ENCODE measurements around the gene CNN3. TPM values are rescaled to one million over a fixed set of nuclear protein-coding genes. Genes with fewer than 3 reads are reported as not detected.

CNN3 gene
- total RNA-seq (100 to 1,000 TPM in 4 of 5 donors, 10 to 100 TPM in 1; 86.9 to 353 (median 220) TPM), polyA plus RNA-seq (100 to 1,000 TPM in 1 of 3 donors, 10 to 100 TPM in 2; 70.0 to 129 (median 93.0) TPM)
- long read RNA-seq, donor 1, transcript CNN3-201 (7 exons, 2,165 nt), result major isoform, 31 of 48 reads
- long read RNA-seq, donor 1, partial matches to known transcripts, result 17 of 48 reads
- long read RNA-seq, donor 1, other reads (novel, unspliced or antisense), result 0 of 48 reads
- long read RNA-seq, donor 2, transcript CNN3-201 (7 exons, 2,165 nt), result major isoform, 52 of 52 reads
- long read RNA-seq, donor 2, partial matches to known transcripts, result 0 of 52 reads
- long read RNA-seq, donor 2, other reads (novel, unspliced or antisense), result 0 of 52 reads
- long read RNA-seq, donor 3, transcript CNN3-201 (7 exons, 2,165 nt), result major isoform, 36 of 98 reads
- long read RNA-seq, donor 3, partial matches to known transcripts, result 61 of 98 reads
- long read RNA-seq, donor 3, other reads (novel, unspliced or antisense), result 0 of 98 reads
- long read RNA-seq, donor 4, partial matches to known transcripts, result 0 of 4 reads
- long read RNA-seq, donor 4, other reads (novel, unspliced or antisense), result 0 of 4 reads
- long read RNA-seq, donor 5, transcript CNN3-201 (7 exons, 2,165 nt), result major isoform, 69 of 99 reads
- long read RNA-seq, donor 5, partial matches to known transcripts, result 22 of 99 reads
- long read RNA-seq, donor 5, other reads (novel, unspliced or antisense), result 6 of 99 reads
- long read RNA-seq, donor 6, result 0 reads
- long read RNA-seq, donor 7, transcript CNN3-201 (7 exons, 2,165 nt), result major isoform, 77 of 112 reads
- long read RNA-seq, donor 7, partial matches to known transcripts, result 28 of 112 reads
- long read RNA-seq, donor 7, other reads (novel, unspliced or antisense), result 6 of 112 reads
- long read RNA-seq, donor 8, transcript CNN3-201 (7 exons, 2,165 nt), result major isoform, 53 of 60 reads
- long read RNA-seq, donor 8, partial matches to known transcripts, result 5 of 60 reads
- long read RNA-seq, donor 8, other reads (novel, unspliced or antisense), result 0 of 60 reads
- long read RNA-seq, donor 9, transcript CNN3-201 (7 exons, 2,165 nt), result major isoform, 50 of 85 reads
- long read RNA-seq, donor 9, partial matches to known transcripts, result 34 of 85 reads
- long read RNA-seq, donor 9, other reads (novel, unspliced or antisense), result 0 of 85 reads
- long read RNA-seq, donor 10, transcript CNN3-201 (7 exons, 2,165 nt), result major isoform, 11 of 12 reads
- long read RNA-seq, donor 10, partial matches to known transcripts, result 0 of 12 reads
- long read RNA-seq, donor 10, other reads (novel, unspliced or antisense), result 0 of 12 reads

GRCh38 chr1:94926915-94927404 lies at the start of gene CNN3:
TSS of gene CNN3 (minus strand) at chr1:94927110. CDS start at chr1:94926894, 216 bp downstream.
- peaks cover 0 to 1% (median 0%) of the 10 kb centered on the region in 4 donors for H3K36me3 ChIP-seq
- intact Hi-C loops (cut with DNase I; ENCODE audit: low total_unique reads), result no loop called here
- H3K27me3 ChIP-seq, result peaks cover 0 to 21% (median 9%) of the 10 kb centered on the region in 3 donors
- TF ChIP-seq POLR2AphosphoS5 (IDR thresholded peaks at IDR 0.05), result peak; percentile 91 to 97 (median 97)
- TF ChIP-seq EP300 (IDR thresholded peaks at IDR 0.05), result no peak
- peak in 2 of 4 donors; percentile 89 to 91 for TF ChIP-seq POLR2A (IDR thresholded peaks at IDR 0.05)
- peak in 1 of 7 experiments; percentile 14 for TF ChIP-seq CTCF (IDR thresholded peaks at IDR 0.05)
- H3K27ac ChIP-seq, result peak within 1 kb of the TSS; percentile 95 to 99 (median 98)
- 0 to 1% (median 0%) methylated on average over 25 to 57 of the region's 57 CpGs for WGBS, 5 donors
- DNase-seq, result peak; percentile 92 to 98
- H3K4me1 ChIP-seq, result peaks cover 33 to 71% (median 53%) of the 10 kb centered on the region in 4 donors
- H3K9me3 ChIP-seq, result no peaks in the 10 kb centered on the region
- H3K4me3 ChIP-seq, result peak within 1 kb of the TSS; percentile 60 to 91 (median 76)

GRCh38 chr1:94974824-94975223 lies 47.9 kb upstream of the CNN3 start:
- intact Hi-C loops (cut with DNase I; ENCODE audit: low total_unique reads), result no loop called here
- Histone ChIP-seq H3K27ac (peak overlapping the region in 2 of 5 donors; percentile 56 to 70), H3K27me3 (no peaks in the 10 kb centered on the region), H3K4me1 (peaks cover 0 to 25% (median 16%) of the 10 kb centered on the region in 4 donors), H3K36me3 (no peaks in the 10 kb centered on the region), H3K4me3 (no peak overlapping the region), H3K9me3 (no peaks in the 10 kb centered on the region)
- 82 to 96% (median 89%) methylated on average over 1 of the region's 1 CpG for WGBS, 5 donors
- DNase-seq, result no peak
- TF ChIP-seq EP300 (IDR thresholded peaks at IDR 0.05) (no peak), CTCF (IDR thresholded peaks at IDR 0.05) (no peak), POLR2AphosphoS5 (IDR thresholded peaks at IDR 0.05) (no peak), POLR2A (IDR thresholded peaks at IDR 0.05) (no peak)

- H3K4me1 ChIP-seq, result peaks cover 0 to 25% (median 16%) of the 10 kb centered on the region in 4 donors
- peak overlapping the region in 3 of 5 donors; percentile 28 to 70 (median 56) for H3K27ac ChIP-seq
- intact Hi-C loops (cut with DNase I; ENCODE audit: low total_unique reads), result no loop called here
- TF ChIP-seq EP300 (IDR thresholded peaks at IDR 0.05), result no peak
- no peak for TF ChIP-seq POLR2A (IDR thresholded peaks at IDR 0.05)
- no peak for TF ChIP-seq CTCF (IDR thresholded peaks at IDR 0.05)
- H3K27me3 ChIP-seq, result no peaks in the 10 kb centered on the region
- 28 to 58% (median 46%) methylated on average over 1 of the region's 1 CpG for WGBS, 5 donors
- DNase-seq, result no peak
- no peaks in the 10 kb centered on the region for H3K9me3 ChIP-seq
- no peak overlapping the region for H3K4me3 ChIP-seq
- H3K36me3 ChIP-seq, result no peaks in the 10 kb centered on the region
These were observed 47.3 kb upstream of the CNN3 start for GRCh38 chr1:94974241-94974640.
